ENCODE measurements around the gene CIZ1.

The CIZ1 gene

DNA sequence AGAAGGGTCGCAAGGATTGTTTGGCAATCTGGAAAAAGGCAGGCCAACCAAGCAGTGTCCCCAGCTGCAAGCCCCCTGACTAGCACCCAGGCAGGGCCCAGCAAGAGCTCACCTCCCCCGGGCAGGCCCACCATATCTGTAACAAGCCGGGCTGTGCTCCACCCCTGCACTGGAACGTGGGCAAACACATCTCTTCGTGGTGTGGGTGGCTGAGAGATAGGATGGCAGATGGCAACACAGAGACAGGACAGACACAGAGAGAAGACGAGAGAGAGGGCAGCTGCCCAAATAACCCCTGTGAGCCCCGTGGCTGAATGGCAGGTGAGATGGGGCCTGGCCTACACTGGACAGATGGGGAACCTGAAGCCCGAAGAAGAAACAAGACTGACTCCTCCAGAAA lies 21.9 kb downstream of the CIZ1 start:
- no peaks in the 10 kb centered on the region for H3K36me3 ChIP-seq (ENCODE audit: insufficient read depth)
- no peak overlapping the region for H2AFZ ChIP-seq (ENCODE audit: low read depth)

DNA sequence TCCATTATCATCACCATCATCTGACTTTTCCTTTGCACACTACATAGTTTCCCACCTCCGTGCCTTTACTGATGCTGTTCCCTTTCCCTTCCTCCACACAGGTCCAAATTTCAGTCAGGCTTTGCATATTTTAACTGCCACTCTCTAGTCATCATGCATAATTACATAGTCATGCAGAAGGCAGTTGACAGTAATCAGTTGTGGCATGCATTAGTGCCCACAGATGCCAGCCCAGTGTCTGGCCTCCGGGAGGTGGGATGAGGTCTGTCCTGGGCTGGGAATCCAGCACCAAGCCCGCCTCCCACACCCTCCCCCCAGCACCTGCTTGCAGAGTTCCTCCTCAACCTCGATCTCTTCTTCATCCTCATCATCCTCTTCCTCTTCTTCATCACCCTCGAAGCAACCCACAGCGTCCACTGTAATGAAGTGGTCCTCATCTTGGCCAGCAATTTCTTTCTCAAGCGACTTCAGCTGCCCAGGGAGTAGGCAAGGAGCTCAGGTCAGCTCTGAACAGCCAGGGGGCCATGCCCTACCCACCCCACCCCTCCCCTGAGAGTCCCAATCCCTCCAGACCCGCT lies 22.6 kb downstream of the CIZ1 start:
- Histone ChIP-seq H2AFZ (ENCODE audit: low read depth) (no peak overlapping the region), H3K27ac (no peak overlapping the region), H3K27me3 (ENCODE audit: insufficient read depth, low read depth) (no peaks in the 10 kb centered on the region), H3K4me3 (IDR thresholded peaks at IDR 0.05; ENCODE audit: insufficient read depth, low read depth, low read length) (no peak overlapping the region), H3K4me2 (no peak overlapping the region), H3K79me2 (ENCODE audit: insufficient read depth, low read depth) (no peaks in the 10 kb centered on the region), H3K9ac (no peak overlapping the region), H3K4me1 (ENCODE audit: low read depth, poor library complexity, severe bottlenecking) (no peaks in the 10 kb centered on the region), H3K36me3 (ENCODE audit: insufficient read depth) (no peaks in the 10 kb centered on the region), H4K20me1 (ENCODE audit: insufficient read depth) (no peaks in the 10 kb centered on the region)
- TF ChIP-seq, protein P1, sequence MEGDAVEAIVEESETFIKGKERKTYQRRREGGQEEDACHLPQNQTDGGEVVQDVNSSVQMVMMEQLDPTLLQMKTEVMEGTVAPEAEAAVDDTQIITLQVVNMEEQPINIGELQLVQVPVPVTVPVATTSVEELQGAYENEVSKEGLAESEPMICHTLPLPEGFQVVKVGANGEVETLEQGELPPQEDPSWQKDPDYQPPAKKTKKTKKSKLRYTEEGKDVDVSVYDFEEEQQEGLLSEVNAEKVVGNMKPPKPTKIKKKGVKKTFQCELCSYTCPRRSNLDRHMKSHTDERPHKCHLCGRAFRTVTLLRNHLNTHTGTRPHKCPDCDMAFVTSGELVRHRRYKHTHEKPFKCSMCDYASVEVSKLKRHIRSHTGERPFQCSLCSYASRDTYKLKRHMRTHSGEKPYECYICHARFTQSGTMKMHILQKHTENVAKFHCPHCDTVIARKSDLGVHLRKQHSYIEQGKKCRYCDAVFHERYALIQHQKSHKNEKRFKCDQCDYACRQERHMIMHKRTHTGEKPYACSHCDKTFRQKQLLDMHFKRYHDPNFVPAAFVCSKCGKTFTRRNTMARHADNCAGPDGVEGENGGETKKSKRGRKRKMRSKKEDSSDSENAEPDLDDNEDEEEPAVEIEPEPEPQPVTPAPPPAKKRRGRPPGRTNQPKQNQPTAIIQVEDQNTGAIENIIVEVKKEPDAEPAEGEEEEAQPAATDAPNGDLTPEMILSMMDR (conservative IDR thresholded peaks at IDR 0.05; ENCODE audit: low read depth, low read length) = no peak

More for the DNA sequence above, 21.9 kb downstream of the CIZ1 start:
- Histone ChIP-seq H3K27me3 (ENCODE audit: insufficient read depth, low read depth) (no peaks in the 10 kb centered on the region), H3K4me1 (ENCODE audit: low read depth, poor library complexity, severe bottlenecking) (no peaks in the 10 kb centered on the region), H4K20me1 (ENCODE audit: insufficient read depth) (no peaks in the 10 kb centered on the region), H3K4me2 (no peak overlapping the region), H3K4me3 (IDR thresholded peaks at IDR 0.05; ENCODE audit: insufficient read depth, low read depth, low read length) (no peak overlapping the region), H3K79me2 (ENCODE audit: insufficient read depth, low read depth) (no peaks in the 10 kb centered on the region), H3K9ac (no peak overlapping the region), H3K27ac (no peak overlapping the region)
- TF ChIP-seq, protein P1 (conservative IDR thresholded peaks at IDR 0.05; ENCODE audit: low read depth, low read length) = no peak

DNA sequence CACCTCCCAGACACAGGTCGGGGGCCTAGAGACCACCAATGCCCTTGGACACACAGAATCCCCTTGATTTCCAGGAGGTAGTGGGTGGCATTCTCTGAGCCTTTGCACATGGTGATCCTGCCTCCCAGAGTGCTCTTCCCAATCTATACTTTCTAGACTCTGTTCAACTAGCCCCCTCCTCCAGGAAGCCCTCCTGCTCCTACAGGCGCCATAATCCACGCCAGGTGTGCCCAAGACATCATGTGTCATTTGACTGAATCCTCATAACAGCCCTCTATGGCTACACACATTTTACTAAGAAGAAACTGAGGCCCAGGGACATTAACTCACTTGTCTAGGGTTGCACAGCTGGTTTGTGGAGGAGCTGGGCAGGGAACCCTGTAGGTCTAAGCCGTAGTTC lies 24.2 kb downstream of the CIZ1 start:
- Histone ChIP-seq H3K4me1 (ENCODE audit: low read depth, poor library complexity, severe bottlenecking) (no peaks in the 10 kb centered on the region), H4K20me1 (ENCODE audit: insufficient read depth) (no peaks in the 10 kb centered on the region), H3K79me2 (ENCODE audit: insufficient read depth, low read depth) (no peaks in the 10 kb centered on the region), H3K36me3 (ENCODE audit: insufficient read depth) (no peaks in the 10 kb centered on the region), H3K4me2 (no peak overlapping the region), H3K9ac (no peak overlapping the region), H2AFZ (ENCODE audit: low read depth) (no peak overlapping the region), H3K4me3 (IDR thresholded peaks at IDR 0.05; ENCODE audit: insufficient read depth, low read depth, low read length) (no peak overlapping the region), H3K27me3 (ENCODE audit: insufficient read depth, low read depth) (no peaks in the 10 kb centered on the region), H3K27ac (no peak overlapping the region)
- TF ChIP-seq, protein P1 (conservative IDR thresholded peaks at IDR 0.05; ENCODE audit: low read depth, low read length) = no peak

DNA sequence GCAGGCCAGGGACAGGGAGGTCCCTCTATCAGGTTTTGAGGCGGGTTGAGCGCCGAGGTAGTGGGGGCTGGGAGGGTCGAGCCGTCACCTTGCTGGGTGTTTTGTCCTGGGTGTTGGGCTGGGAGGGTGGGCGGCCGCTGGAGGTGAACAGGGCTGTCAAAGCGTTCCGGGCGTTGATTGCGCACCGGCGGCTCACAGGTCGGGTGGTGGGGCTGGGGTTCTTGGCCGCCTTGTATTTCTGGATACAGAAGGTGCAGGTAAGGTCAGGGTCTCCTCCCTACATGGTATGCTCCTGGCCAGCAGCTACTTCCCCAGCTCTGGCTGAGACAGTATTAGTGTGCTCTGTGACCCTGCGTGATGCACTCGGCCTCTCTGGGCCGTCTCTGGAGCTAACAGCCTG lies 25.2 kb downstream of the CIZ1 start:
- Histone ChIP-seq H3K9ac (no peak overlapping the region), H3K4me2 (no peak overlapping the region), H3K4me3 (IDR thresholded peaks at IDR 0.05; ENCODE audit: insufficient read depth, low read depth, low read length) (no peak overlapping the region), H3K27me3 (ENCODE audit: insufficient read depth, low read depth) (no peaks in the 10 kb centered on the region), H3K4me1 (ENCODE audit: low read depth, poor library complexity, severe bottlenecking) (peaks cover 1% of the 10 kb centered on the region), H3K27ac (no peak overlapping the region), H3K36me3 (ENCODE audit: insufficient read depth) (no peaks in the 10 kb centered on the region), H4K20me1 (ENCODE audit: insufficient read depth) (no peaks in the 10 kb centered on the region), H3K79me2 (ENCODE audit: insufficient read depth, low read depth) (no peaks in the 10 kb centered on the region), H2AFZ (ENCODE audit: low read depth) (no peak overlapping the region)
- TF ChIP-seq, protein P1 (conservative IDR thresholded peaks at IDR 0.05; ENCODE audit: low read depth, low read length) = no peak
